ENCODE measurements around the gene CEP162. TPM values are rescaled to one million over a fixed set of nuclear protein-coding genes. Genes with fewer than 3 reads are reported as not detected.
"Not testable (repeated sequence)": the region's sequence is repeated elsewhere in the genome, so short reads cannot be mapped to it uniquely, and the experiment has no call there.

CEP162 gene
- total and polyA plus RNA-seq, 7 experiments from 2014 or later, result 3.9 to 10.7 (median 8.1) TPM

- Histone ChIP-seq H3K27me3 (ENCODE audit: control insufficient read depth in 2 of 2, insufficient read depth in 2 of 2, low read length in 2 of 2) (no peaks in the 10 kb centered on the region), H3K9me3 (ENCODE audit: control insufficient read depth in 2 of 3, low read length in 3 of 3) (no peaks in the 10 kb centered on the region), H3K27ac (ENCODE audit: low read depth, low read length) (no peak overlapping the region), H3K4me1 (ENCODE audit: control insufficient read depth in 2 of 2, insufficient read depth in 2 of 2, low read length in 2 of 2) (no peaks in the 10 kb centered on the region), H3K36me3 (ENCODE audit: control insufficient read depth in 2 of 3, insufficient read depth in 3 of 3, low read length in 3 of 3) (peaks cover 0 to 5% (median 0%) of the 10 kb centered on the region in 3 experiments), H3K4me3 (ENCODE audit: low read length) (no peak overlapping the region)
- Mint-ChIP-seq H3K36me3 (peaks cover 0 to 39% (median 5%) of the 10 kb centered on the region in 5 donors), H3K27me3 (no peaks in the 10 kb centered on the region), H3K9me3 (no peaks in the 10 kb centered on the region), H3K27ac (no peak overlapping the region), H3K4me3 (no peak overlapping the region), H3K4me1 (peaks cover 0 to 6% (median 0%) of the 10 kb centered on the region in 7 donors)
- intact Hi-C loops (cut with micrococcal nuclease), result no loop called here
- DNase-seq (no peak), ATAC-seq (no peak)
- POLR2A ChIA-PET, result no interaction called here
- CTCF ChIA-PET, result no interaction called here
Measured at GRCh38 chr6:84218091-84218490, 9.4 kb downstream of the CEP162 start.

GRCh38 chr6:84213217-84213616 is 14.2 kb downstream of the CEP162 start:
- POLR2A ChIA-PET, result interaction anchor here (0.6 kb wide), 1 partner anchor 9 kb away, joined by 3 read pairs; no protein-coding TSS in a partner anchor
- Histone ChIP-seq H3K9me3 (ENCODE audit: control insufficient read depth in 2 of 3, low read length in 3 of 3) (no peaks in the 10 kb centered on the region), H3K27me3 (ENCODE audit: control insufficient read depth in 2 of 2, insufficient read depth in 2 of 2, low read length in 2 of 2) (no peaks in the 10 kb centered on the region), H3K27ac (ENCODE audit: low read depth, low read length) (no peak overlapping the region), H3K36me3 (ENCODE audit: control insufficient read depth in 2 of 3, insufficient read depth in 3 of 3, low read length in 3 of 3) (no peaks in the 10 kb centered on the region), H3K4me1 (ENCODE audit: control insufficient read depth in 2 of 2, insufficient read depth in 2 of 2, low read length in 2 of 2) (no peaks in the 10 kb centered on the region), H3K4me3 (ENCODE audit: low read length) (no peak overlapping the region)
- ATAC-seq (no peak), DNase-seq (no peak)
- H3K27me3 Mint-ChIP-seq, result no peaks in the 10 kb centered on the region
- no peak overlapping the region for H3K27ac Mint-ChIP-seq
- no peak overlapping the region for H3K4me3 Mint-ChIP-seq
- CTCF ChIA-PET, result interaction anchor here (1.1 kb wide), 1 partner anchor 15 kb away, joined by 3 read pairs; the partner anchor contains the start of gene CEP162
- intact Hi-C loops (cut with micrococcal nuclease), result no loop called here
- H3K36me3 Mint-ChIP-seq, result peaks cover 3 to 62% (median 17%) of the 10 kb centered on the region in 5 donors
- H3K9me3 Mint-ChIP-seq, result no peaks in the 10 kb centered on the region
- H3K4me1 Mint-ChIP-seq, result peaks cover 0 to 6% (median 0%) of the 10 kb centered on the region in 7 donors

- no peaks in the 10 kb centered on the region for H3K27me3 Mint-ChIP-seq
- H3K4me1 Mint-ChIP-seq, result peaks cover 0 to 3% (median 0%) of the 10 kb centered on the region in 7 donors
- no peaks in the 10 kb centered on the region for H3K36me3 ChIP-seq (ENCODE audit: control insufficient read depth in 2 of 3, insufficient read depth in 3 of 3, low read length in 3 of 3)
- H3K36me3 Mint-ChIP-seq, result peaks cover 12 to 57% (median 23%) of the 10 kb centered on the region in 5 donors
- no peak for ATAC-seq
- CTCF ChIA-PET, result no interaction called here
- no peak overlapping the region for H3K27ac Mint-ChIP-seq
- no peak overlapping the region for H3K27ac ChIP-seq (ENCODE audit: low read depth, low read length)
- H3K4me3 Mint-ChIP-seq, result no peak overlapping the region
- POLR2A ChIA-PET, result no interaction called here
- peaks cover 0 to 3% (median 0%) of the 10 kb centered on the region in 11 donors for H3K9me3 Mint-ChIP-seq
- no peaks in the 10 kb centered on the region for H3K4me1 ChIP-seq (ENCODE audit: control insufficient read depth in 2 of 2, insufficient read depth in 2 of 2, low read length in 2 of 2)
- intact Hi-C loops (cut with micrococcal nuclease), result no loop called here
- H3K4me3 ChIP-seq (ENCODE audit: low read length), result no peak overlapping the region
- H3K27me3 ChIP-seq (ENCODE audit: control insufficient read depth in 2 of 2, insufficient read depth in 2 of 2, low read length in 2 of 2), result no peaks in the 10 kb centered on the region
- DNase-seq, result no peak
- no peaks in the 10 kb centered on the region for H3K9me3 ChIP-seq (ENCODE audit: control insufficient read depth in 2 of 3, low read length in 3 of 3)
Measured at GRCh38 chr6:84204011-84204410, 23.4 kb downstream of the CEP162 start.

- H3K36me3 ChIP-seq (ENCODE audit: control insufficient read depth in 2 of 3, insufficient read depth in 3 of 3, low read length in 3 of 3); H3K4me3 ChIP-seq (ENCODE audit: low read length); intact Hi-C loops (cut with micrococcal nuclease); H3K4me3 Mint-ChIP-seq; H3K27ac ChIP-seq (ENCODE audit: low read depth, low read length); H3K27me3 ChIP-seq (ENCODE audit: control insufficient read depth in 2 of 2, insufficient read depth in 2 of 2, low read length in 2 of 2); H3K4me1 Mint-ChIP-seq; POLR2A ChIA-PET; H3K27me3 Mint-ChIP-seq; H3K27ac Mint-ChIP-seq; DNase-seq; CTCF ChIA-PET; H3K9me3 Mint-ChIP-seq; ATAC-seq; H3K4me1 ChIP-seq (ENCODE audit: control insufficient read depth in 2 of 2, insufficient read depth in 2 of 2, low read length in 2 of 2); H3K9me3 ChIP-seq (ENCODE audit: control insufficient read depth in 2 of 3, low read length in 3 of 3): not testable (repeated sequence)
- peaks cover 15 to 46% (median 35%) of the 10 kb centered on the region in 5 donors for H3K36me3 Mint-ChIP-seq
Measured at GRCh38 chr6:84199987-84200386, 27.5 kb downstream of the CEP162 start.

GRCh38 chr6:84197708-84198107 is 29.7 kb downstream of the CEP162 start:
- no peak overlapping the region for H3K4me3 ChIP-seq (ENCODE audit: low read length)
- intact Hi-C loops (cut with micrococcal nuclease), result no loop called here
- no peak overlapping the region for H3K27ac Mint-ChIP-seq
- peaks cover 12 to 50% (median 46%) of the 10 kb centered on the region in 5 donors for H3K36me3 Mint-ChIP-seq
- no peaks in the 10 kb centered on the region for H3K27me3 Mint-ChIP-seq
- ChIA-PET CTCF (no interaction called here), POLR2A (no interaction called here)
- ATAC-seq, result no peak
- peaks cover 0 to 18% (median 3%) of the 10 kb centered on the region in 3 experiments for H3K36me3 ChIP-seq (ENCODE audit: control insufficient read depth in 2 of 3, insufficient read depth in 3 of 3, low read length in 3 of 3)
- H3K4me3 Mint-ChIP-seq, result no peak overlapping the region
- H3K9me3 Mint-ChIP-seq, result peaks cover 0 to 3% (median 0%) of the 10 kb centered on the region in 11 donors
- no peaks in the 10 kb centered on the region for H3K4me1 Mint-ChIP-seq
- DNase-seq, result no peak
- H3K4me1 ChIP-seq (ENCODE audit: control insufficient read depth in 2 of 2, insufficient read depth in 2 of 2, low read length in 2 of 2), result no peaks in the 10 kb centered on the region
- no peaks in the 10 kb centered on the region for H3K27me3 ChIP-seq (ENCODE audit: control insufficient read depth in 2 of 2, insufficient read depth in 2 of 2, low read length in 2 of 2)
- no peaks in the 10 kb centered on the region for H3K9me3 ChIP-seq (ENCODE audit: control insufficient read depth in 2 of 3, low read length in 3 of 3)
- no peak overlapping the region for H3K27ac ChIP-seq (ENCODE audit: low read depth, low read length)

GRCh38 chr6:84193114-84193708 is 34.2 kb downstream of the CEP162 start:
- Mint-ChIP-seq H3K36me3 (peaks cover 26 to 73% (median 61%) of the 10 kb centered on the region in 5 donors), H3K27me3 (no peaks in the 10 kb centered on the region)
- CTCF ChIA-PET, result no interaction called here

GRCh38 chr6:84191802-84192201 is 35.6 kb downstream of the CEP162 start:
- POLR2A ChIA-PET, result no interaction called here
- peaks cover 0 to 2% (median 0%) of the 10 kb centered on the region in 7 donors for H3K4me1 Mint-ChIP-seq
- no peaks in the 10 kb centered on the region for H3K4me1 ChIP-seq (ENCODE audit: control insufficient read depth in 2 of 2, insufficient read depth in 2 of 2, low read length in 2 of 2)
- H3K4me3 Mint-ChIP-seq, result no peak overlapping the region
- no peaks in the 10 kb centered on the region for H3K9me3 ChIP-seq (ENCODE audit: control insufficient read depth in 2 of 3, low read length in 3 of 3)
- intact Hi-C loops (cut with micrococcal nuclease), result no loop called here
- CTCF ChIA-PET, result no interaction called here
- no peak overlapping the region for H3K27ac Mint-ChIP-seq
- H3K36me3 ChIP-seq (ENCODE audit: control insufficient read depth in 2 of 3, insufficient read depth in 3 of 3, low read length in 3 of 3), result peaks cover 0 to 34% (median 7%) of the 10 kb centered on the region in 3 experiments
- no peaks in the 10 kb centered on the region for H3K27me3 Mint-ChIP-seq
- H3K36me3 Mint-ChIP-seq, result peaks cover 23 to 75% (median 64%) of the 10 kb centered on the region in 5 donors
- ATAC-seq (no peak), DNase-seq (no peak)
- no peak overlapping the region for H3K27ac ChIP-seq (ENCODE audit: low read depth, low read length)
- H3K27me3 ChIP-seq (ENCODE audit: control insufficient read depth in 2 of 2, insufficient read depth in 2 of 2, low read length in 2 of 2), result no peaks in the 10 kb centered on the region
- H3K4me3 ChIP-seq (ENCODE audit: low read length), result no peak overlapping the region
- H3K9me3 Mint-ChIP-seq, result peaks cover 0 to 3% (median 0%) of the 10 kb centered on the region in 11 donors

More at GRCh38 chr6:84193114-84193708, 34.2 kb downstream of the CEP162 start:
- Histone ChIP-seq H3K4me3 (ENCODE audit: low read length) (no peak overlapping the region), H3K27me3 (ENCODE audit: control insufficient read depth in 2 of 2, insufficient read depth in 2 of 2, low read length in 2 of 2) (no peaks in the 10 kb centered on the region), H3K4me1 (ENCODE audit: control insufficient read depth in 2 of 2, insufficient read depth in 2 of 2, low read length in 2 of 2) (no peaks in the 10 kb centered on the region), H3K27ac (ENCODE audit: low read depth, low read length) (no peak overlapping the region), H3K9me3 (ENCODE audit: control insufficient read depth in 2 of 3, low read length in 3 of 3) (no peaks in the 10 kb centered on the region), H3K36me3 (ENCODE audit: control insufficient read depth in 2 of 3, insufficient read depth in 3 of 3, low read length in 3 of 3) (peaks cover 0 to 34% (median 7%) of the 10 kb centered on the region in 3 experiments)
- Mint-ChIP-seq H3K27ac (no peak overlapping the region), H3K9me3 (peaks cover 0 to 3% (median 0%) of the 10 kb centered on the region in 11 donors), H3K4me1 (peaks cover 0 to 2% (median 0%) of the 10 kb centered on the region in 7 donors), H3K4me3 (no peak overlapping the region)
- intact Hi-C loops (cut with micrococcal nuclease), result no loop called here
- POLR2A ChIA-PET, result no interaction called here
- DNase-seq, result no peak
- ATAC-seq, result no peak

Data from naive thymus-derived CD4-positive, alpha-beta T cell (primary cell).